Activated CD4-positive, CD25-positive, alpha-beta regulatory T cell (primary cell): ENCODE measurements around the gene IPO5.

Source experiments
- DNase-seq, 4 experiments: peaks; one replicate each; lab custom pipeline; 2025; lab: John Stamatoyannopoulos, UW

IPO5 gene

DNA sequence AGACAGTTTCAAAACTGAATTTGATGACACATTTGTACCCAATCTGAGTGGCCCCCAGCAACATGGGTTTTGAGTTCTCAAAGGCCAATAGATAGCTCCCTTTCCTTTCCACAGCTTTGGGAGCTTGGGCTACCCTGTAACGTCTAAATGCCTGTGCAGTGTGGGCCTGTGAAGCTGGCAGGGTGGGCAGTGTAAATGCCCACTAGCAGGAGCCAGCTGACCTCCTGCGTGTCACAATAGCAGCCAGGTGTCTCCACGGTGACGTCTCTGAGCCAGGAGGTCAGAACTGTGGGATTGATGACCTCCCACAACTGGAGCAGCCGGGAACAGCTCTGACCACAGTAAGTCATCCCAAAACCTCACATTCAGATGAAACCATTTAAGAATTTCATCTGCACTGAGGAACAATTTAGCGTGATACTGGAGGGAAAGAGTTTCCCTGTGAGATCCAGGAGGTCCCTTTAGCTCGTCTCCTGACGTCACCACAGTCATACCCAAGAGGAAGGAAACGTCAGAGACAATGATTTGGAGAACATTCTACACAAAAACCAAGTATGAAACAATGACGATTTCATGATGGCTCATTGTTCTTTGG is at the start of gene IPO5:
TSS of gene IPO5 (plus strand) at position 300 of the 595 bp plus-strand sequence. CDS start 23,022 bp downstream, outside the sequence.
- no peak for DNase-seq

DNA sequence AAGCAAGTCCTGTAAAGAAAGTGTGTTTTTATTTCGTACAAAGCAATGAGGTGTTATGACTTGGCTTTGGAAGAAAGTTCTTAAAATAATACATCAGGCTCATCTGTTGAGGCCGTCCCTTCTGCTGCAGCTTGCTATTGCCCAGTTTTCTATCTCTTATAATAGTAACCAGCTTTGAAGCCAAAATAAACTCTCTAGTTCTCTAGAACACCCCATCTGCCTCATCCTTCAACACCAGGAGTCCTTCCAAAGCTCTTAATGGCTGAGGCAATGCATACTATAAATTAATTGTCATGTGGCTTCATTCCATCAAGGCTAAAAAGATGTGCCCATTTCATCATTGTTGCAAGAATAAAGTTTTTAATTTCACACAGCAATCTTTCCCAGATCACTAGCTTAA is 49.4 kb upstream of the IPO5 start:
- no peak for DNase-seq

DNA sequence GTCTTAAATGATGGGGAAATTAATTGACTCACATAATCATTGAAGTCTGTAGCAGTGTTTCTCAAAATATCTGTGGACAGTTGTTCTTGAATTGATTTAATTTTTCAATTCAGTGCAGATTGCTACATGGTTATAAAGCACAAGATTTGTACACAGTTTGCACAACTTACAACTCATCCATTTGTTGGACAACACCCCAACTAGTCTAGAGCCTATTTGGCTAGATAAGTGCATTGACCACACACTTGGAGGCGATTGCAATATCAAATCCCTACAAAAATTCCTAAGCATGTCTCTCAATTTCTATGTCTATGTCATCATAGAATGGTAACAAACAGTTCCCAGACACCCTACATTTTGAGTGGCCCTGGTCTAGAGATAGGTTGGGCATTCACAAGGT is 48.0 kb upstream of the IPO5 start:
- no peak for DNase-seq

- DNase-seq: no peak
Observed at GRCh38 chr13:97911311-97912138, 42.0 kb upstream of the IPO5 start.

GRCh38 chr13:97912139-97912535 is 41.3 kb upstream of the IPO5 start:
- DNase-seq: no peak

DNA sequence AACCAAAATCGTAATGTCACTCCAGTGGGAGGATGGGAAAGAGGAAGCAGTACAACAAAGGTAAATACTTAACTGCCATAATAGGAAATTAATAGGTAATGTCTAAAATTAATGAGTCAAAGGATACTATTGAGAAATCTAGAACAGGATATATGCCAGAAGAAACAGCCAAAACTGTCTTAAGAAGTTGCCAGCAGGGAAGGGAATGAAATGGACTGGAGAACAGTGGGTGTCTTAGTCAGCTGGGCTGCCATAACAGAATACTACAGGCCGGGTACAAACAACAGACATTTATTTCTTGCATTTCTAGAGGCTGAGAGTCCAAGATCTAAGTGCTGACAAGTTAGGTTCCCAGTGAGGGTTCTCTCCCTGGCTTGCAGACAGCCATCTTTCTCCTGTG is 40.3 kb upstream of the IPO5 start:
- DNase-seq: no peak

DNA sequence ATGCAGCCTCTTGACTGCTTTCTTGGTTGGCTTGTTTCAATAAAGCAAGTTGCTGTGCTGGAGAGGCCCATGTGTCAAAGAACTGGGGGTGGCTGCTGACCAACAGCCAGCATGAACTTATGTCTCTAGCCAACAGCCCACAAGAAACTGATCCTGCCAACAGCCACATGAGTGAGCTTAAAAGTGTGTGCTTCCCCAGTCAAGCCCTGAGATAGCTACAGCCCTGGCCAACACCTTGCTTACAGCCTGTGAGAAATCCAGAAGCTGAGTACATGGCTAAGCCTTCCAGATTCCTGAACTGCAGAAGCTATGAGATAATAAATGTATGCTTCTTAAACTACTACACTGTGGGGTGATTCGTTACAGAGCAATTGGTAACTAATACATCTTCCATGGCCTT is 38.9 kb upstream of the IPO5 start:
- DNase-seq: no peak

DNA sequence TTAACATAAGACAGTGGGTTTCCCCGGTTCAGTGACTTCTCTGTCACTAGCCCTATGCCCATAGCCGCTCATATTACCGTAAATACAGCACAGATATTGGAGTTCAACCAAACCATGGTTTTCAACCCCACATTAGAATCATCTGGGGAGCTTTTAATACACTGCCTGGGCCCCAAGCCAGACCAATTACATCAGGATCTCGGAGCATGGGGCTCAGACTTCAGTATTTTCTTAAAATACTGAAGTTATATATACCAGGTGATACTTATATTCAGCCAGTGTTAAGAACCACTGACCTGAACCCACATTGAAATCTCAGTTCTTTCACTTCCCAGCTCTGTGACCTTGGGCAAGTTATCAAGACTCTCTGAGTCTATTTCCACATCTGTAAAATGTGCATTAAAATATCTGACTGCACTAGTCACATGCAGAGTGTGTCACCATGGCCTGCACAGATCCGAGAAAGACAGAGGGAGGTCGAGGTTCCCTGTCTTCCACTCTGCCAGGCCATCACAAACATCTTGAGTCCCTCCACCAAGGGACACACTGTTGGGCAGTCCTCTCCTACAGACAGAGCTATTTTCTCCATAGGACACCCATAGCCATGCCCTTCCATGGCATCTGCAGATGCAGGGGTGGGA is 32.2 kb upstream of the IPO5 start:
- DNase-seq: no peak

DNA sequence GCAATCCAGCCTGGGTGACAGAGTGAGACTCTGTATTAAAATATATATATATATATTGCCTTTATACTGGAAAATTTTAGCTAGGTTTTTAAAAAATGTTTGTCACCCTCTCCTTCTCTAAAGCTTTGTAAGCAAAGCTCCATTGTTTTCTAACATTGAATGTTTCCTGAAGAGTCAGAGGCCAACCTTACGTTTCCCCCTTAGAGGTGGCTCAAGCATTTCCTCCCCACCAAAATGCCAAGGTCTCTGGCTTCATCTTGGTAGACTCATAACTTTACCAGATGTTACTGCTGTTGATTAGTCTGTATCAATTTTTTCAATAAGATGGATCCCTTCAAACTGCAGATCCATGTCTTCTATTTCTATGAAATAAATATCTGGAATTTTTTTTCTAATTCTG is 25.2 kb upstream of the IPO5 start:
- no peak for DNase-seq

DNA sequence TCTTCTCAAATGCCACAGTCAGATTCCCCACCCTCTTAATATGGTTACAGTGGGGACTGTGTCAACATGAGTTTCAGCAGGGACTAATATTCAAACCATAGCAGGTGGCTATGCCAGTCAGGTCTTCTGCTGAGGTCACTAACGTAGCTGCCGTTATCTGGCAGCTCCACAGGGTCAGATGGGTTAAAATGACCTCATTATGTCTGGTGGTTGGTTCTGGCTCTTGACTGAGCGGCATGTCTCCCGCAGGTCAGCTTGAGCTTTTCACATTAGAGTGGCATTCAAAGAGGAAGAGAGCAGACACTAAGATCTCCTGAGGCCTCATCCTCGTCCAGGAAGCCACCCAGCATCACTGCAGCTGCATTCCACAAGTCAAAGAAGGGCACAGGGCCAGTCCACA is 21.4 kb upstream of the IPO5 start:
- DNase-seq: no peak

DNA sequence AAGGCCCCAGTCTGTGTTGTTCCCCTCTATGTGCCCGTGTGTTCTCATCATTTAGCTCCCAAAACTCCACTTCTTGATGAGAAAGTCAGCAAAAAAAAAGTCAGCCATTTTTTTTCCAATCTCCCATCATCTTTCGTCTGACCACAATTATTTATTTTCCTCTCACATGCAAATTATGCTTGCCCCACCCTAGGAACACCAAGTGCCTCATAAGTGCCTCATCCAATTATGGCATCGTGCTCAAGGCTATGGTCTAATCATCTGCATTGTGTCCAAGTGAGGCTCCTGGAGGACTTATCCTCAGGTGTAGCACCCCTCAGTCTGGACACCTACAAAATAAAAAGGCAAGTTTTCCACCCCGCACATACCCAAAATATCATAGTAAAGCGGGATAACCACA is 20.8 kb upstream of the IPO5 start:
- DNase-seq: no peak

GRCh38 chr13:97933776-97934175 is 19.7 kb upstream of the IPO5 start:
- no peak for DNase-seq

DNA sequence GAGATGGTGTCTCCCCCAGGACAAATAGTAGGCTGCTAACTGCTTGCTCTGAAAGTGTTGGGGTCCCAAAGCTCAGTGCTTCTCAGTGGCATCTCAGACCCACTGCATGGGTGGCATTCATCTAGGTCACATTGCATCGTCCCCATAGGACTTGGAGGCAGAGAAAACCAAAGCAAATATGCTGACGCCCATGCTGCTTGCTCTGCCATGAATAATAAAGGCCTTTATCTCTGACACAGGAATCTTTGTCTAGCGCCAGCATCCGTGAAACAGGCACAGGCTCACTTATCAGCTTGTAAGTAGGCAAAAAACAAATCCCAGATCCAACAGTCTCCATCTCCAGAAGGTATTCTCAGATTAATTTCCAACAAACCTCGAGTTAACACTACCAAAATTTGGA is 18.9 kb upstream of the IPO5 start:
- DNase-seq: no peak

DNA sequence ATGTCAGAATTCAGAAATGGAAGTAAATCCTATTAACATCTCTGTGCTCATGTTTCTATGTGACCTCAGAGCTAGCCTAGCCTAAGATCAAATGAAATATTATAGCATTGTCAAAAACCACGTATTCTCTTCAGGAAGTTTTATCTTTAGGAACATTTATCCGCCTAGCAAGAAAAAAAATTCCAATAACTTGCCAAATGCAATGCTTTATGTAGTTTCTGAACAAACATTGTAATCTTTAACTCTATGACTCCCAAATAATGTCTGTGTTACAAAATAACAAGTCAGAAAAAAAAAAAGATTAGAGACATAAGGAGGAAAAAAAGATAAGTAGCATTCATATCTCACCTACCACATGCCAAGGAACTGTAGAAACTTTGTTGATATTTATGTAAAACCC is 18.4 kb upstream of the IPO5 start:
- DNase-seq: no peak

DNA sequence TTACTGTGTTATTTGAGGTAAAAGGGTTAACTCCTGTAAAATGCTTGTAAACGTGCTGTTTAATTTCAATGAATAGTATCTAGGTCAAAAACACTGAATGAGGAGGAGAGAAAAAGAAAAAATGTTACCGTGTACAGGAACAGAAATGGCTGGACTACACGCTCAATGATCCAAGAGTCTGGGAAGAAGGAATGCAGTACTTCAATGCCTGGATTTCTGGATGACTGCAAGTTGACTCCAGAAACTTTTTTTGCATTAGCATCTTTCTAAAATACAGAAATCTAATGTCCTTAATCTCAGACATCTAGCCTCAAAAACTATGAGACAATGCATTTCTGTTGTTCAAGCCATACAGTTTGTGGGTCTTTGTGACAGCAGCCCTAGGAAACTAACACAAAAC is 17.4 kb upstream of the IPO5 start:
- DNase-seq: no peak

GRCh38 chr13:97938706-97939475 is 14.6 kb upstream of the IPO5 start:
- no peak for DNase-seq

- DNase-seq: no peak
Observed at GRCh38 chr13:97944396-97945029, 9.0 kb upstream of the IPO5 start.

DNA sequence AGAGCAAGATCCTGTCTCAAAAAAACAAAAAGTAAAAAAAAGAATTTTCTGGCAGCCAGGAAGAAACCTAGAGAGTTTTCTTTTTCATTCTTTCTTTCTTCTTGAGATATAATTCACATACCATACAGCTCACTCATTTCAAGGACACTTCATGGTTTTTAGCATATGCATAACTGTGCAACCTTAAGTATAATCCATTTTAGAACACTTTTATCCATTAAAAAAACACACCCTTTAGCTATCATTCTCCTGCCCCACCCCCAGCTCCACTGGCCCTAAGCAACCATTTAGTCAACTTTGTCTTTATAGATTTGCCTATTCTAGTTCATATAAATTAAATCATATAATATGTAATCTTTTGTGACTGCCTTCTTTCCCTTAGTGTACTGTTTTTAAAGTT is 8.1 kb upstream of the IPO5 start:
- no peak for DNase-seq

- DNase-seq: no peak
Observed at GRCh38 chr13:97945792-97946419, 7.6 kb upstream of the IPO5 start.

DNA sequence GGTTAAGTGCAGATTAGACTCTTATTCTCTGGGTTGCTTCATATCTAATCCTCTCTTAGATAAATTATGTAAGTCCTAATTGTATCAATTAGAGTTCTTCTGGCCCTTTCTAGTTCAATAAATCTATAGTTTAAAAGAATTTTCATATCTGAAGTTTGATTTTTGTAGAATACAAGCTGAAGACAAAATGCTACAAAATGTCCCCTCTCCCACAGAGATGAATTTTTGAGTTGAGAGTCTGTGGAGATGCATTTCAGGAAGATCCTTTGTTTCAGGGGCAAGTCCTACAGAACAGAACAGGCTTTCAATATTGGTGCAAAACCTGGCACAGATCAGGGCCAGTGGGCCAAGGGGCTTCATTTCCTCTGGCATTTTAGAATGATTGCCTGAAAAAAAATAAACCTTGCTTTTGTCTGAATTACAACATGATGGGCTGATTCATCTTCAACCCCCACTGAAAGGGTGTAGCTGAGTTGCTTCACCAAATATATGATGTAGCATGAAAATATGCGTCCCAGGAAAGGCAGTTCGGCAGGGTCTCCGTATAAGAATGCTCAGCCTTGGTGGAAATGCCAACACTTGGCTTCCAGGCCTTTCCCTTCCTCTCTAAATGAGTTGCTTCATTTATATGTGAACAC is 6.4 kb upstream of the IPO5 start:
- no peak for DNase-seq

DNA sequence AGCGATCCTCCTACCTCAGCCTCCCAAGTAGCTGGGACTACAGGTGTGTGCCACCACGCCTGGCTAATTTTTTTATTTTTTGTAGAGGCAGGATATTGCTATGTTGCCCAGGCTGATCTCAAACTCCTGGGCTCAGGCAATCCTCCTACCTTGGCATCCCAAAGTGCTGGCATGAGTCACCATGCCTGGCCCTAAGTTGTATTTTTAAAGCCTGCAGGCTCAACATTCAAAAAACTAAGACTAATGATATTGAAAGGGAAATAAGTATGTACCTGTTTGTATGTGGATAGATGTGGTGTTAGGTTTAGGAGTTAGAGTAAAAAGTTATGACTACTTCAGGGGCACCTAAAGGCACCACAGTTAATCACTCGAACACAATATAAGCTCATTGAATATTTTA is 5.4 kb upstream of the IPO5 start:
- DNase-seq: no peak
